ENCODE results near the gene C16orf96.

C16orf96 gene

DNA sequence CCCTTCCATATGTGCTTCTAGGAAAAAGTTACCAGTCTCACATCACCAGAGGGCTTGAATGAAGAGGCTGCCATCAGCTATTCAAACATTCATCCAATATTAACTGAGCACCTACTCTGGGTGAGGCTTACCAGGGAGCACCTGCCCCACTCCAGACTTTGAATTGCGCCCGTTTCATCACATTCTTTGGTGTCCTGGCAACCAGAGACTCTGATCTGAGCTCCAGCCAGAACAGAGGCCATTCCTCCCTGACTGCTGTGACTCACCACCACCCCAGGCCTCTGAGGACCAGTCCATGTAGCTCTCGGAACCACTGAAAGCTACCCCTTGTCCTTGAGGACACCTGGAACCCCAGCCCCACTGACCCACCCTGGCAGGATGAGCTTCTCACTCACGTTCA, at the start of gene C16orf96:
C16orf96 (plus strand) TSS at position 229 of the 400 bp plus-strand sequence; CDS start at position 379, 150 bp downstream.
- no peak within 1 kb of the TSS for H3K4me3 ChIP-seq (ENCODE audit: low read depth, low read length)

GRCh38 chr16:4506450-4506849, 49.7 kb upstream of the C16orf96 start:
- H3K4me3 ChIP-seq (ENCODE audit: low read depth, low read length), result no peak overlapping the region

- no peak overlapping the region for H3K4me3 ChIP-seq (ENCODE audit: low read depth, low read length)
These were observed 48.4 kb upstream of the C16orf96 start for GRCh38 chr16:4507588-4508345.

- H3K4me3 ChIP-seq (ENCODE audit: low read depth, low read length), result no peak overlapping the region
These were observed 47.3 kb upstream of the C16orf96 start for GRCh38 chr16:4508806-4509205.

- H3K4me3 ChIP-seq (ENCODE audit: low read depth, low read length), result no peak overlapping the region
These were observed 46.7 kb upstream of the C16orf96 start for GRCh38 chr16:4509420-4509819.

- H3K4me3 ChIP-seq (ENCODE audit: low read depth, low read length), result no peak overlapping the region
These were observed 46.0 kb upstream of the C16orf96 start for GRCh38 chr16:4510131-4510530.

DNA sequence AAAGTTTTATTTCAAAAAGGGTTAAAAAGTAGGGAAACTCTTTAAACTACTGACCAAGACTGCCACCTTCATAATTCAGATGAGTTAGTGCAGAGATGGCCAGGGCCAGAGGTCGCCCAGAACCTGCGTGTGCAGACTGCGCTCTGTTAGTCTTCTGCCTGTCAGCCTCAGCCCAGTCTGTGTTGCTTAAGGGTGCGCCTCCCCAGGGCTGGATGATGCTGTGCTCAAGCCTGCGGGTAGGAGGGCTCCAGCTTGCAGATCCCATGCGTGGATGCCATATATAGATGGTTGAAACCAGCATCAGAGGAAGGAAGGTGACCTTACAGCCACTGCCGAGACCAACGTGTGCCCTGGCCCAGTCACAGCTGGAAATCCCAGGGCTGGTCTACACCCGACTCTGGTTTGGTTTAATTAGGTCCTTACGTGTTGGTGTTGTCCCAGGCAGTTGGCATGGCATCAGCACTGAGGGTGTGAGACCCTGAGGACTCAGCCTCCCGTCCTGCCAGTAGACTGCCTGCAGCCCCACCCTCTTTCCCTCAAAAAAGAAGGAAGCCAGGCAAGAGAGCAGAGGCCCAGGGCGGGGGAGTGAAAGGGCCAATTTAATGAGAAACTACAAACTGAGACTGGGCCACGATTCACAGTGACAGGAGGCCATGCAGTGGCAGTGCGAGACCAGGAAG, 45.3 kb upstream of the C16orf96 start:
- no peak overlapping the region for H3K4me3 ChIP-seq (ENCODE audit: low read depth, low read length)

GRCh38 chr16:4511441-4512082, 44.6 kb upstream of the C16orf96 start:
- H3K4me3 ChIP-seq (ENCODE audit: low read depth, low read length), result no peak overlapping the region

DNA sequence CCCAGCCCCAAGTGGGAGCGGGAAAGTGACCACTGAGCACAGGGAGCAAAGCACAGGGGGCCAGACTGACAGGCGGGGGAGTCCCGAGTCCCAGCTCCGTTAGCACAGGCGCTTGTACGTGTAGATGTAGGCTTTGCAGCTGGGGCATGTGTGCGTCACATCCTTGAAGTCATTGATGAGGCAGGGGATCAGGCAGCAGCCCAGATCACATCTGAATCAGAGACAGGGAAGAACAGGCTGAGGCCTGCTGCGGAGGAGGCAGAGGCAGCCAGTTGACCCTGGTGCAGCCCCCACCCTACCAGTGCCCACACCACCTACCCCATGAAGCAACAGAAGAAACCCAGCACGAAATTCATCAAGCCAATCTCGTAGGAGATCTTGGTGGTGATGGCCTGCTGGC, 43.7 kb upstream of the C16orf96 start:
- H3K4me3 ChIP-seq (ENCODE audit: low read depth, low read length), result no peak overlapping the region

DNA sequence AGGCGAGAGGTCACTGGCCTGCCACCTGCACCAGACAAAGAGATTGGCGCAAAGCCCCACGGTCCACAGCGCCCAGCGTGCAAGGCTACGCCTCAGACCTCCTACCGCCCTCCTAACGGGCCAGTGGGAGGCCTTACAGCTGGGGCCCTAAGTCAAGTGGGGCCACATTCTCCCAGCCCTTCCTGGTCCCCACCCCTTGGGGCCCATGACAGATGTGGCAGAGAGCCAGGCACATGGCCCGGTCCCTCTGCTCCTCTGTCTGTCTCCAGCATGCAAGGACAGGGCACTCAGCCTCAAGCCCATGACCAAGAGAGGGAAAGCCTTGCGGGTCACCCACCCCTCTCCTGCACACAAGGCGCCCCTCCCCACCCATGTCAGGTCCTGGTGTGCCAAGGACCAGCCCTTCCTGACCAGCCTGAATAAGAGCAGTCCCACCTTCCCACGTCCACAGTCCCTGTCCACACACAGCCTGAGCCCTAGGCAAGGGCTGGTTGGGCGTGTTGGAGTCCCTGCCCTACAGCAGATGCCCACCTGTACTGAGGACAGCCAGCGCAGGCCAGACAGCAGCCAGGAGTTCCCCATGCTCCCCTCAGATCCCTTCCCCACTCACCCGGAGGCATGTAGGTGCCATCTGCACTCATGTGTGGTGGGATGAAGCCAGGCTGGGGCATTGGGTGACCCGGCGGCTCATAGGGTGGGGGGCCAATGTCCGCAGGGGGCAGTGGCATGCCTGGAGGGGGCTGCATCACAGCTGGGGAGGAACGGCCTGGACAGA, 42.9 kb upstream of the C16orf96 start:
- no peak overlapping the region for H3K4me3 ChIP-seq (ENCODE audit: low read depth, low read length)

DNA sequence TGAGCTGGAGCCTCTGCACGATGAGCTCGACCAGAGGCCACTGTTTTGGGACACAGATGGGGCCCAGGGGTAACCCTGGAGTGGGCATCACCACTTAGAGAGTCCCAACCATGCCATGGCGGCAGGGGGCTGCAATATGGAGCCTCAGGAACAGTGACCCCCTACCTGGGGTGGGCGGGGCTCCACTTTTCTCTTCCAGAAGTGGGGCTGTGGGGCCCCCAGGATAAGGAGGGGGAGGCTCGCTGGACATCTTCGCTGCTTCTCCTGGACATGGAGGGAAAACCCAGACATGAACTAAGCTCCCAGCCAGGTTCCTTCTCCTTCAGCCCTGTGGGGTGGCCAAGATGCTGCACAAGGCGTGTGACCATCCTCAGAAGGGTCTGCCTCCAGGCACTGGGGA, 42.3 kb upstream of the C16orf96 start:
- H3K4me3 ChIP-seq (ENCODE audit: low read depth, low read length), result no peak overlapping the region

- H3K4me3 ChIP-seq (ENCODE audit: low read depth, low read length), result no peak overlapping the region
These were observed 41.5 kb upstream of the C16orf96 start for GRCh38 chr16:4514606-4515005.

GRCh38 chr16:4515611-4516233, 40.4 kb upstream of the C16orf96 start:
- no peak overlapping the region for H3K4me3 ChIP-seq (ENCODE audit: low read depth, low read length)

DNA sequence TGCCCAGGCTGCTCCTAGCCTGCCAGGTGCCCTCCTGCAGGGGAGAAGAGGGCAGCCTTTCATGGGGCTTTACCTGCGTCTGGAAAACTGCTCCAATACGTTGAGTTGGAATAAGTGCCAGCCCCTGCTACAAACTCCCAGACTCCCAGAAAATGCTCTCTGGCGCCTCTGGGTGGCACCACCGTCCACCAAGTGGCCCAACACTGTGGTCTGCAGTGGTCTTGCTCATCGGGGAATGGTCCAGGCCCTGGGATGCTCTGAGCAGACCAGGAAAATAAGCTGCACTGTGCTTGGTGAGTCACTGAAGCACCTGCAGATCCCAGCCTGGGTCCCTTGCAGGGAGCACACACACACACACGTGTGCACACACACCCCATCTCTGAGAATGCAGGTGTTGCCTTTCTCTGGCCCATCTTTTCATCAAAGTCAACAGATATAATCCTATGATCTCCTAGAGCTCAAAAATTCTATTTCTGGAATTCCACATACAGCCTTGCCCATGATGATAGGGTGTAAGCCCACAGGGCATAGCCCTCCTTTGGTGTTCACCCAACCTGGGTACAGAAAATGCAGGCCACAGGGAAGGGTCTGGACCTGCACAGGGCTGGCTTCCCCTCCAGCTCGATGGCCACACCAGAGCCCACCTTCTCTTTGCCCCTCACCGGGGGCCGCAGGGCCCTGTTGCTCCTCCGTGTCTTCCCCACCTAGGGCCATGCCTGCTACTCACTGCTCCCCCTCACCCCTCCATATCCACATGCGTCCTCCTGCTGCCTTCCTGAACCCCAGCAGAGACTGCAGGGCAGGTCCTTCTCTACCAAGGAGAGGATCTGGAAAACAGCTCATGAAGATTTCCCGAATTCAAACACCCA, 38.1 kb upstream of the C16orf96 start:
- H3K4me3 ChIP-seq (ENCODE audit: low read depth, low read length), result no peak overlapping the region

DNA sequence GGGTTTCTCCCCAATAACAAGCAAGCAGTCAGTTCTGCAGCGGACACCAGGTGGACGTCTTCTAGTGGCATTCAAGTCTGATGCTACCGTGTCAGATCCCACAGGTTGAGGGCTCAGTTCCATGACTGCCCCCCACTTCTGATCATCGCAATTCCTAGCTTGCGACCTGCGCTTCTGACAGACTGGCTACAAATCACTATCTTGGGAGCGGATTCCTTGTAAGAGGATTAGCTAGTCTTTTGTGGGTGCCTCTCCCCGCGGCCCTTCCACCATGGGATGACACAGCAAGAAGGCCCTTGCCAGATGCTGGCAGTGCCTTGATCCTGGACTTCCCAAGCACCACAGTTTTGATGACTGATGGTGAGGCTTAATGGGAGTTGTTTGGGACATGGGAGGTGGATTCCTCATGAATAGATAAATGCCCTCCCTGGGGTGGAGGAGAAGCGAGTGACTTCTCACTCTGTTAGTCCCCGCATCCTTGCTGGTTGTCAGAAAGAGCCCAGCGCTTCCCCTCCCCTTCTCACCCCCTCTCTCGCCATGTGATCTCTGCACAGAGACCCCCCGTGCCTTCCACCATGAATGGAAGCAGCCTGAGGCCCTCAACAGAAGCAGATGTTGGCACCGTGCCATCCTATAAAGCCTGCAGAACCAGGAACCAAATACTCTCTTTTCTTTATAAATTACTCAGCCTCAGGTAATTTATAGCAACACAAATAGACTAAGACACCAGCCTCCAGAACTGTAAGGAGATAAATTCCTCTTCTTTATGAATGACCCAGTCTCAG, 36.7 kb upstream of the C16orf96 start:
- H3K4me3 ChIP-seq (ENCODE audit: low read depth, low read length), result no peak overlapping the region

- no peak overlapping the region for H3K4me3 ChIP-seq (ENCODE audit: low read depth, low read length)
These were observed 35.2 kb upstream of the C16orf96 start for GRCh38 chr16:4520913-4521312.

GRCh38 chr16:4522051-4522581, 34.0 kb upstream of the C16orf96 start:
- H3K4me3 ChIP-seq (ENCODE audit: low read depth, low read length), result no peak overlapping the region

- no peak overlapping the region for H3K4me3 ChIP-seq (ENCODE audit: low read depth, low read length)
These were observed 32.5 kb upstream of the C16orf96 start for GRCh38 chr16:4523686-4524085.

- no peak overlapping the region for H3K4me3 ChIP-seq (ENCODE audit: low read depth, low read length)
These were observed 31.6 kb upstream of the C16orf96 start for GRCh38 chr16:4524571-4524970.

Data from iPS-11a (cell line).